Measurements from ENCODE around the gene SMURF2. TPM values are rescaled to one million over a fixed set of nuclear protein-coding genes. Genes with fewer than 3 reads are reported as not detected.
"Not testable (repeated sequence)": the region's sequence is repeated elsewhere in the genome, so short reads cannot be mapped to it uniquely, and the experiment has no call there.

The SMURF2 gene
- total and polyA plus RNA-seq, 4 donors, result 9.9 to 85.6 (median 22.5) TPM

DNA sequence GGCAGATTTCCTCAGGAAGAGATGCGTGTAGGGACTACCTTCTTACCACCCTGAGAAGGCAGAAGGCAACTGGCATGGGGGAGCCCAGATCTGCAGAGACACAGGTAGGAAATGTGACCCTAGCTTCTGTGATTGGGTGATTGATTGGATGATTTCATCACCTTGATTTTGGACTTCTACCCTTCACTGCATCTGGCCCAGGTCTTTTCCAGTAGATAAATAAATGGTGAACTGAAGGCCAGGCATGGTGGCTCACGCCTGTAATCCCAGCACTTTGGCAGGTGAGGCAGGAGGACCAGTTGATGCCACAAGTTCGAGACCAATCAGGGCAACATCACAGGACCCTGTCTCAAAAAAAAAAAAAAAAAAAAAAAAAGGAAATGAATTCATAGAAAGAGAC, 14.7 kb upstream of the SMURF2 start:
- no peak overlapping the region for H3K27ac ChIP-seq (ENCODE audit: low read depth in 1 of 2, low read length in 1 of 2)
- DNase-seq, result no peak
- 61 to 65% methylated on average over 3 of the region's 3 CpGs for WGBS, 2 donors
- no peak overlapping the region for H3K4me3 ChIP-seq
- H3K4me1 ChIP-seq (ENCODE audit: control insufficient read depth in 5 of 5, insufficient read depth in 5 of 5, low read length in 5 of 5), result no peaks in the 10 kb centered on the region
- no peak overlapping the region for H3K9ac ChIP-seq (ENCODE audit: insufficient read depth in 1 of 2, low read length in 2 of 2)
- no peaks in the 10 kb centered on the region for H3K9me3 ChIP-seq (ENCODE audit: control insufficient read depth in 4 of 4, insufficient read depth in 3 of 4, low read length in 3 of 4)
- H3K27me3 ChIP-seq (ENCODE audit: control insufficient read depth in 3 of 3, insufficient read depth in 3 of 3, low read length in 2 of 3), result no peaks in the 10 kb centered on the region
- no peak for ATAC-seq (ENCODE audit: insufficient read depth, low FRiP score)
- H3K36me3 ChIP-seq (ENCODE audit: control insufficient read depth in 4 of 4, insufficient read depth in 4 of 4, low read length in 4 of 4), result no peaks in the 10 kb centered on the region
- TF ChIP-seq, protein P1, sequence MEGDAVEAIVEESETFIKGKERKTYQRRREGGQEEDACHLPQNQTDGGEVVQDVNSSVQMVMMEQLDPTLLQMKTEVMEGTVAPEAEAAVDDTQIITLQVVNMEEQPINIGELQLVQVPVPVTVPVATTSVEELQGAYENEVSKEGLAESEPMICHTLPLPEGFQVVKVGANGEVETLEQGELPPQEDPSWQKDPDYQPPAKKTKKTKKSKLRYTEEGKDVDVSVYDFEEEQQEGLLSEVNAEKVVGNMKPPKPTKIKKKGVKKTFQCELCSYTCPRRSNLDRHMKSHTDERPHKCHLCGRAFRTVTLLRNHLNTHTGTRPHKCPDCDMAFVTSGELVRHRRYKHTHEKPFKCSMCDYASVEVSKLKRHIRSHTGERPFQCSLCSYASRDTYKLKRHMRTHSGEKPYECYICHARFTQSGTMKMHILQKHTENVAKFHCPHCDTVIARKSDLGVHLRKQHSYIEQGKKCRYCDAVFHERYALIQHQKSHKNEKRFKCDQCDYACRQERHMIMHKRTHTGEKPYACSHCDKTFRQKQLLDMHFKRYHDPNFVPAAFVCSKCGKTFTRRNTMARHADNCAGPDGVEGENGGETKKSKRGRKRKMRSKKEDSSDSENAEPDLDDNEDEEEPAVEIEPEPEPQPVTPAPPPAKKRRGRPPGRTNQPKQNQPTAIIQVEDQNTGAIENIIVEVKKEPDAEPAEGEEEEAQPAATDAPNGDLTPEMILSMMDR (IDR thresholded peaks at IDR 0.05; ENCODE audit: control extremely low read depth, extremely low read depth), result no peak

DNA sequence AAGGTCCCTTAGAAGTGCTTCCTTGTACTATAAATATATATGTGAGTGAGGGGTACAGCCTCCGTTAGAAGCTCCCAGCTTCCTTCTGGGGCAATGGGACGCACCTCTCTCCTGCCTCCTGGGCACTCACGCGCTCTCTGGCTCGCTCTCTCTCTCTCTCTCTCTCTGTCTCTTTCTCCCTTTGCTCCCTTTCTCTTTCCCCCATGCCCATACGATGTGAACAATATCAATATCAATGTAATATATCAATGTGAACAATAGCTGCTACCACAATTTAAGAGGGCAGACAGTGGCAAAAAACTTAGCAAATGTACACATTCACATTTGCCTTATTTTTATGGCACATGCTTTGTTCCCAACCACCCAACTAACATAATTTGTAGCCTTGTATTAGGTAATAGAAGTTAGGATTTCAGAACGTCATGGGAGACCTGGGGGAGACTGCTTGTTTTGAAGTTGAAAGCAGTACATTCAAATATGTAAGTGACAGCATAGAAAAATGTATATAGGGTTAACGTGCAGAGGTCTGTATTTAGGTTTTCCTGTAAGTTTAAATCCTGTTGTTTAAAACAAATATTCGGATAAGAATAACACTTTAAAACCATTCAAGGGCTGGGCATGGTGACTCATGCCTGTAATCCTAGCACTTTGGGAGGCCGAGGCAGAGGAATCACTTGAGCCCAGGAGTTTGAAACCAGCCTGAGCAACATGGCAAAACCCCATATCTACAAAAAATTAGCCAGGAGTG, 8.9 kb upstream of the SMURF2 start:
- H3K27me3 ChIP-seq (ENCODE audit: control insufficient read depth in 3 of 3, insufficient read depth in 3 of 3, low read length in 2 of 3); H3K9me3 ChIP-seq (ENCODE audit: control insufficient read depth in 4 of 4, insufficient read depth in 3 of 4, low read length in 3 of 4); DNase-seq; H3K4me3 ChIP-seq; H3K9ac ChIP-seq (ENCODE audit: insufficient read depth in 1 of 2, low read length in 2 of 2); H3K27ac ChIP-seq (ENCODE audit: low read depth in 1 of 2, low read length in 1 of 2); ATAC-seq (ENCODE audit: insufficient read depth, low FRiP score); H3K36me3 ChIP-seq (ENCODE audit: control insufficient read depth in 4 of 4, insufficient read depth in 4 of 4, low read length in 4 of 4); H3K4me1 ChIP-seq (ENCODE audit: control insufficient read depth in 5 of 5, insufficient read depth in 5 of 5, low read length in 5 of 5): not testable (repeated sequence)
- WGBS, 2 donors, result 76 to 84% methylated on average over 10 of the region's 10 CpGs

DNA sequence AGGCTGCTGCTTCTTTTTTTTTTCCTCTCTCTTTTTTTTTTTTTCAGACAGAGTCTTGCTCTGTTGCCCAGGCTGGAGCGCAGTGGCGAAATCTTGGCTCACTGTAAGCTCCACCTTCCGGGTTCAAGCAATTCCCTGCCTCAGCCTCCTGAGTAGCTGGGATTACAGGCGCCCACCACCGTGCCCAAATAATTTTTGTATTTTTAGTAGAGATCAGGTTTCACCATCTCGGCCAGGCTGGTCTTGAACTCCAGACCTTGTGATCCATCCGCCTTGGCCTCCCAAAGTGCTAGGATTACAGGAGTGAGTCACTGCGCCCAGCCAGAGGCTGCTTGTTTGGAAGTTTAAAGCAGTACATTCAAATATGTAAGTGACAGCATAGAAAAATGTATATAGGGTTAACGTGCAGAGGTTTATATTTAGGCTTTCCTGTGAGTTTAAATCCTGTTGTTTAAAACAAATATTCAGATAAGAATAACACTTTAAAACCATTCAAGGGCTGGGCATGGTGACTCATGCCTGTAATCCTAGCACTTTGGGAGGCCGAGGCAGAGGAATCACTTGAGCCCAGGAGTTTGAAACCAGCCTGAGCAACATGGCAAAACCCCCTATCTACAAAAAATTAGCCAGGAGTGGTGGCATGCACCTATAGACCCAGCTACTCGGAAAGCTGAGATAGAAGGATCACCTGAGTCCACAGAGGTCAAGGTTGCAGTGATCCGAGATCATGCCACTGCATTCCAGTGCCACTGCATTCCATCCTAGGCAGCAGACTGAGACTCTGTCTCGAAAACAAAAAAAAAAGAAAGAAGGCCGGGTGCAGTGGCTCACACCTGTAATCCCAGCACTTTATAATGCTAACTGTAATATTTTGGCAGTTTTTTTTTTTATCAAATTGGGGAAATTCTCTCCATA, 6.0 kb upstream of the SMURF2 start:
- ATAC-seq (ENCODE audit: insufficient read depth, low FRiP score); H3K9ac ChIP-seq (ENCODE audit: insufficient read depth in 1 of 2, low read length in 2 of 2); H3K27ac ChIP-seq (ENCODE audit: low read depth in 1 of 2, low read length in 1 of 2); DNase-seq; H3K4me3 ChIP-seq; H3K4me1 ChIP-seq (ENCODE audit: control insufficient read depth in 5 of 5, insufficient read depth in 5 of 5, low read length in 5 of 5); H3K27me3 ChIP-seq (ENCODE audit: control insufficient read depth in 3 of 3, insufficient read depth in 3 of 3, low read length in 2 of 3); H3K36me3 ChIP-seq (ENCODE audit: control insufficient read depth in 4 of 4, insufficient read depth in 4 of 4, low read length in 4 of 4); H3K9me3 ChIP-seq (ENCODE audit: control insufficient read depth in 4 of 4, insufficient read depth in 3 of 4, low read length in 3 of 4): not testable (repeated sequence)
- 77 to 86% methylated on average over 14 of the region's 14 CpGs for WGBS, 2 donors

DNA sequence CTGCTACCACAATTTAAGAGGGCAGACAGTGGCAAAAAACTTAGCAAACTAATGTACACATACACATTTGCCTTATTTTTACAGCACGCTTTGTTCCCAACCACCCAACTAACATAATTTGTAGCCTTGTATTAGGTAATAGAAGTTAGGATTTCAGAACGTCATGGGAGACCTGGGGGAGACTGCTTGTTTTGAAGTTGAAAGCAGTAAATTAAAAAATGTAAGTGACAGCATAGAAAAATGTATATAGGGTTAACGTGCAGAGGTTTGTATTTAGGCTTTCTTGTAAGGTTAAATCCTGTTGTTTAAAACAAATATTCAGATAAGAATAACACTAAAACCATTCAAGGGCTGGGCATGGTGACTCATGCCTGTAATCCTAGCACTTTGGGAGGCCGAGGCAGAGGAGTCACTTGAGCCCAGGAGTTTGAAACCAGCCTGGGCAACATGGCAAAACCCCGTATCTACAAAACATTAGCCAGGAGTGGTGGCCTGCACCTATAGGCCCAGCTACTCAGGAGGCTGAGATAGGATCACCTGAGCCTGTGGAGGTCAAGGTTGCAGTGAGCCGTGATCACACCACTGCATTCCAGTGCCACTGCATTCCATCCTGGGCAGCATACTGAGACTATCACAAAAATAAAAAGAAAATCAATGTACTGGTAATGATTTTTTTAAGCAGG, 2.3 kb upstream of the SMURF2 start:
- ATAC-seq (ENCODE audit: insufficient read depth, low FRiP score); H3K4me1 ChIP-seq (ENCODE audit: control insufficient read depth in 5 of 5, insufficient read depth in 5 of 5, low read length in 5 of 5); H3K4me3 ChIP-seq; H3K27me3 ChIP-seq (ENCODE audit: control insufficient read depth in 3 of 3, insufficient read depth in 3 of 3, low read length in 2 of 3); H3K9me3 ChIP-seq (ENCODE audit: control insufficient read depth in 4 of 4, insufficient read depth in 3 of 4, low read length in 3 of 4); H3K9ac ChIP-seq (ENCODE audit: insufficient read depth in 1 of 2, low read length in 2 of 2); DNase-seq; H3K36me3 ChIP-seq (ENCODE audit: control insufficient read depth in 4 of 4, insufficient read depth in 4 of 4, low read length in 4 of 4): not testable (repeated sequence)
- peak overlapping the region in 1 of 2 donors; percentile 56 for H3K27ac ChIP-seq (ENCODE audit: low read depth in 1 of 2, low read length in 1 of 2)
- 78 to 89% methylated on average over 6 of the region's 6 CpGs for WGBS, 2 donors

DNA sequence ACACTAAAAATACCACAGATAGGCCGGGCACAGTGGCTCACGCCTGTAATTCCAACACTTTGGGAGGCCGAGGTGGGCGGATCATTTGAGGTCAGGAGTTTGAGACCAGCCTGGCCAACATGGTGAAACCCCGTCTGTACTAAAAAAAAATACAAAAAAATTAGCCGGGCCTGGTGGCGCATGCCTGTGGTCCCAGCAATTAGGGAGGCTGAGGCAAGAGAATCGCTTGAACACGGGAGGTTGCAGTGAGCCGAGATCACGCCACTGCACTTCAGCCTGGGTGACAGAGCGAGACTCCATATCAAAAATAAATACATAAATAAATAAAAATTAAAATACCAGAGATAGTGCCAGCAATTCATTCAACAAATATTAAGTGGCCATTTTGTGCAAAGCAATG, 1.7 kb upstream of the SMURF2 start:
- H3K9ac ChIP-seq (ENCODE audit: insufficient read depth in 1 of 2, low read length in 2 of 2); H3K4me3 ChIP-seq; ATAC-seq (ENCODE audit: insufficient read depth, low FRiP score); H3K36me3 ChIP-seq (ENCODE audit: control insufficient read depth in 4 of 4, insufficient read depth in 4 of 4, low read length in 4 of 4); H3K27me3 ChIP-seq (ENCODE audit: control insufficient read depth in 3 of 3, insufficient read depth in 3 of 3, low read length in 2 of 3); H3K9me3 ChIP-seq (ENCODE audit: control insufficient read depth in 4 of 4, insufficient read depth in 3 of 4, low read length in 3 of 4); H3K27ac ChIP-seq (ENCODE audit: low read depth in 1 of 2, low read length in 1 of 2); H3K4me1 ChIP-seq (ENCODE audit: control insufficient read depth in 5 of 5, insufficient read depth in 5 of 5, low read length in 5 of 5); DNase-seq: not testable (repeated sequence)
- 95 to 96% methylated on average over 12 of the region's 12 CpGs for WGBS, 2 donors

All from lung (tissue), 12 donors.